GM12878 (cell line): ENCODE measurements around the gene TP53BP1. TPM values are rescaled to one million over a fixed set of nuclear protein-coding genes. Genes with fewer than 3 reads are reported as not detected.

Experiments used
- ATAC-seq: fragments of 200-7000 bp; cut with Tn5 transposase; 3 replicates; pipeline ENCODE4 v1.9.1; 2020; ENCODE audit warnings: mild to moderate bottlenecking, moderate library complexity
- BruUV-seq: library from RNA; stranded (reverse); fragments of 400-500 nt; replicated peaks from 2 replicates; lab custom pipeline; 2021; lab: Mats Ljungman, UMichigan
- CTCF ChIA-PET: fragments of 300-600 bp; sonication (Branson Sonifier 250); formaldehyde crosslinking; extraction: SDS; loops from one replicate; lab custom pipeline; 2021; ENCODE audit warnings: inconsistent platforms; lab: Yijun Ruan, JAX
- POLR2A ChIA-PET: fragments of 350-600 bp; formaldehyde crosslinking; extraction: SDS; loops from one replicate; lab custom pipeline; 2021; ENCODE audit warnings: inconsistent platforms; lab: Charles Lee
- RAD21 ChIA-PET: fragments of 300-600 bp; sonication (Branson Sonifier 250); formaldehyde crosslinking; loops from one replicate; lab custom pipeline; 2023; ENCODE audit warnings: antibody characterized with exemption; ENCODE audit not compliant: unreplicated experiment; lab: Charles Lee
- SMC1A ChIA-PET: fragments of 300-600 bp; sonication (Branson Sonifier 250); formaldehyde crosslinking; loops from one replicate; lab custom pipeline; 2023; ENCODE audit not compliant: unreplicated experiment, uncharacterized antibody; lab: Charles Lee
- DNase-seq: peaks from one replicate; pipeline ENCODE4 v3.0.0-alpha.2; 2011; ENCODE audit warnings: low read depth, low spot score
- FAIRE-seq: peaks from 3 replicates; lab custom pipeline; 2011; peaks lifted over from hg19 to GRCh38; lab: Jason Lieb, UNC
- H2AFZ ChIP-seq: 2 replicates; pipeline ENCODE4 v1.6.0; 2011; ENCODE audit warnings: low read depth, low read length, control low read depth; ENCODE audit not compliant: control insufficient read depth
- H3K27ac ChIP-seq: 2 replicates; pipeline ENCODE4 v1.5.1; 2011; ENCODE audit warnings: control low read depth; ENCODE audit not compliant: control insufficient read depth, insufficient read depth
- H3K27me3 ChIP-seq, 2 experiments: replicated peaks in 1 of 2; 2 replicates each; pipeline versions ENCODE4 v1.6.0 to v1.6.1; 2011; ENCODE audit warnings: low read length in 1 of 2; ENCODE audit not compliant: control insufficient read depth in 2 of 2, insufficient read depth in 2 of 2
- H3K36me3 ChIP-seq, 2 experiments: 2 replicates each; pipeline ENCODE4 v1.5.1; 2011; ENCODE audit warnings: low read length in 1 of 2; ENCODE audit not compliant: control insufficient read depth in 2 of 2, insufficient read depth in 2 of 2
- H3K4me1 ChIP-seq: 2 replicates; pipeline ENCODE4 v1.6.1; 2011; ENCODE audit warnings: mild to moderate bottlenecking, low read length, moderate library complexity, mixed read lengths; ENCODE audit not compliant: control insufficient read depth, insufficient read depth
- H3K4me2 ChIP-seq: 2 replicates; pipeline ENCODE4 v1.6.0; 2011; ENCODE audit warnings: control low read depth; ENCODE audit not compliant: control insufficient read depth, insufficient read depth
- H3K4me3 ChIP-seq: fragments of 200-600 bp; sonication (generic); 2 replicates; pipeline ENCODE4 v1.5.1; 2016
- H3K79me2 ChIP-seq: 2 replicates; pipeline ENCODE4 v1.6.0; 2011; ENCODE audit warnings: low read length; ENCODE audit not compliant: control insufficient read depth, insufficient read depth
- H3K9ac ChIP-seq: 2 replicates; pipeline ENCODE4 v1.8.0; 2011; ENCODE audit warnings: low read length, control low read depth, mixed read lengths; ENCODE audit not compliant: control insufficient read depth, insufficient read depth
- H3K9me3 ChIP-seq: replicated peaks from 3 replicates; pipeline ENCODE4 v1.5.1; 2011; ENCODE audit warnings: mild to moderate bottlenecking, low read length; ENCODE audit not compliant: control insufficient read depth, insufficient read depth
- H4K20me1 ChIP-seq: 2 replicates; pipeline ENCODE4 v1.6.0; 2011; ENCODE audit not compliant: control insufficient read depth, insufficient read depth
- CTCF ChIP-seq, 3 experiments: IDR thresholded peaks in 2 of 3; conservative IDR thresholded peaks in 1 of 3; 2 replicates each; pipeline ENCODE4 v1.5.1; 2011; ENCODE audit warnings: low read depth in 3 of 3, low read length in 3 of 3, mild to moderate bottlenecking in 3 of 3, control low read depth in 2 of 3, moderate library complexity in 2 of 3, inconsistent platforms in 1 of 3, mixed read lengths in 1 of 3; ENCODE audit not compliant: control insufficient read depth in 2 of 3, insufficient read depth in 1 of 3; ENCODE audit errors: extremely low read depth in 1 of 3
- E2F8 ChIP-seq: fragments of 450-650 bp; IDR thresholded peaks from 2 replicates; pipeline ENCODE4 v1.6.1; 2018; ENCODE audit warnings: mild to moderate bottlenecking, low read depth, moderate library complexity; ENCODE audit not compliant: partially characterized antibody
- ETV6 ChIP-seq, 2 experiments: fragments of 450-650 bp in 1 of 2; IDR thresholded peaks in 1 of 2; conservative IDR thresholded peaks in 1 of 2; 2 replicates each; pipeline ENCODE4 v1.6.1; 2014; ENCODE audit warnings: antibody characterized with exemption in 1 of 2, borderline replicate concordance in 1 of 2, low read depth in 1 of 2, mild to moderate bottlenecking in 1 of 2, moderate library complexity in 1 of 2
- FOXK2 ChIP-seq: fragments of 450-650 bp; IDR thresholded peaks from 2 replicates; pipeline ENCODE4 v1.6.1; 2017; ENCODE audit warnings: mild to moderate bottlenecking, moderate library complexity
- KAT2A ChIP-seq: conservative IDR thresholded peaks from 2 replicates; pipeline ENCODE4 v1.6.1; 2011; ENCODE audit warnings: low read depth, low read length; ENCODE audit not compliant: control insufficient read depth
- SIN3A ChIP-seq: IDR thresholded peaks from 2 replicates; pipeline ENCODE4 v1.6.1; 2012; ENCODE audit warnings: low read depth, low read length, improper control_type of control experiment
- SIX5 ChIP-seq: IDR thresholded peaks from 2 replicates; pipeline ENCODE4 v1.6.1; 2011; ENCODE audit warnings: mild to moderate bottlenecking, low read depth, low read length, moderate library complexity; ENCODE audit not compliant: severe bottlenecking
- SMAD5 ChIP-seq: IDR thresholded peaks from 2 replicates; pipeline ENCODE4 v1.6.1; 2016; ENCODE audit warnings: antibody characterized with exemption, low read depth
- SREBF1 ChIP-seq: IDR thresholded peaks from 2 replicates; pipeline ENCODE4 v1.6.1; 2012; ENCODE audit warnings: mild to moderate bottlenecking, low read length
- ZNF274 ChIP-seq: IDR thresholded peaks from one replicate; pipeline ENCODE4 v1.8.0; 2011; ENCODE audit not compliant: insufficient read length, insufficient read depth
- WGBS: methylation state at CpG from one replicate; pipeline ENCODE4 v1.1.6; 2016; ENCODE audit warnings: low lambda C conversion rate; ENCODE audit not compliant: insufficient replicate concordance, insufficient coverage; ENCODE audit errors: missing lambda C conversion rate; 5-methylcytosine and 5-hydroxymethylcytosine counted together
- in situ Hi-C: fragments of 300-500 bp; cut with MboI; formaldehyde crosslinking; loops from 9 replicates; pipeline ENCODE4 v1.14.3; 2018; ENCODE audit warnings: mixed read lengths
- intact Hi-C: fragments of 100-400 bp; cut with micrococcal nuclease; formaldehyde crosslinking; loops from one replicate; pipeline ENCODE4 v1.14.2; 2022; ENCODE audit not compliant: unreplicated experiment
- polyA plus RNA-seq, 11 experiments: library from polyadenylated mRNA; depleted of rRNA in 4 of 11; unstranded in 6 of 11; stranded (reverse) in 5 of 11; fragments of >200 nt; fragmentation: Nextera tagmentation in 4 of 11; fragmentation: Illumina TruSeq in 1 of 11; extraction: Ambion mirVana in 4 of 11; extraction: Trizol in 1 of 11; gene quantifications; 1 replicate in 1 of 11; 2 replicates in 10 of 11; pipeline versions ENCODE4 v1.2.1 to v1.2.3, GENCODE V29; 2011 to 2016; ENCODE audit warnings: inconsistent platforms in 2 of 11, missing spikeins in 2 of 11, low read depth in 1 of 11
- total RNA-seq, 4 experiments: library from RNA; depleted of rRNA in 3 of 4; stranded (reverse); fragments of >200 nt in 3 of 4; fragmentation: Illumina TruSeq in 1 of 4; extraction: Trizol in 1 of 4; gene quantifications; 2 replicates each; pipeline versions ENCODE4 v1.2.1 to v1.2.3, GENCODE V29; 2013 to 2021

TP53BP1 gene
- total and polyA plus RNA-seq, 10 of the 15 experiments (the other 5 are each of a cell fraction or from before 2014, with no cell fraction given) = 6.2 to 50.2 (median 19.3) TPM

GRCh38 chr15:43524254-43524845, 31.4 kb upstream of the TP53BP1 start:
- Histone ChIP-seq H3K27ac (no peak overlapping the region), H4K20me1 (no peaks in the 10 kb centered on the region), H3K79me2 (no peaks in the 10 kb centered on the region), H3K9ac (no peak overlapping the region), H3K4me1 (no peaks in the 10 kb centered on the region)
- intact Hi-C loops = no loop called here
- no peak for DNase-seq
- in situ Hi-C loops = no loop called here
- SMC1A ChIA-PET = no interaction called here
- TF ChIP-seq CTCF (IDR thresholded peaks at IDR 0.05 in 2 of 3, conservative IDR thresholded peaks at IDR 0.05 in 1 of 3; ENCODE audit: control insufficient read depth in 2 of 3, extremely low read depth in 1 of 3, insufficient read depth in 1 of 3, low read depth in 3 of 3, low read length in 3 of 3) (peak in 1 of 3 experiments; percentile 10; a peak in 1 of 6 replicates), SMAD5 (no peak)
- TF ChIP-seq, all 136 proteins: peak for 1
- WGBS = 70% methylated on average over 4 of the region's 4 CpGs
- no peaks in the 10 kb centered on the region for H3K36me3 ChIP-seq
- peaks cover 0 to 2% of the 10 kb centered on the region in 2 experiments; a peak in 2 of 4 replicates for H3K27me3 ChIP-seq
- POLR2A ChIA-PET = interaction anchor here (0.6 kb wide), 1 partner anchor 1895 kb away, joined by 4 read pairs; no protein-coding TSS in a partner anchor
- no peak overlapping the region for H3K4me2 ChIP-seq
- no TSS peak for BruUV-seq
- H3K4me3 ChIP-seq = no peak overlapping the region
- H2AFZ ChIP-seq = no peak overlapping the region
- no peaks in the 10 kb centered on the region for H3K9me3 ChIP-seq
- peak; percentile 38 for ATAC-seq
- RAD21 ChIA-PET = no interaction called here
- CTCF ChIA-PET = interaction anchor here (2.3 kb wide), 1 partner anchor 10 kb away, joined by 11 read pairs; no protein-coding TSS in a partner anchor
- FAIRE-seq = no peak

- SMC1A ChIA-PET = interaction anchor here (0.8 to 1.0 kb wide), 2 partner anchors 9 to 16 kb away, joined by 3 to 4 read pairs; no protein-coding TSS in a partner anchor
- TF ChIP-seq ZNF274 = no peak
- no peak for TF ChIP-seq SIX5
- TF ChIP-seq ETV6 (conservative IDR thresholded peaks at IDR 0.05 in 1 of 2, IDR thresholded peaks at IDR 0.05 in 1 of 2; ENCODE audit: borderline replicate concordance in 1 of 2, low read depth in 1 of 2) = no peak
- no peak for TF ChIP-seq FOXK2
- no peak for TF ChIP-seq SIN3A
- no peak for TF ChIP-seq KAT2A
- TF ChIP-seq E2F8 = no peak
- TF ChIP-seq SREBF1 = no peak
- RAD21 ChIA-PET = no interaction called here
- FAIRE-seq = no peak
- no peak for ATAC-seq
- Histone ChIP-seq H3K9ac (no peak overlapping the region), H3K4me2 (no peak overlapping the region), H3K9me3 (no peaks in the 10 kb centered on the region), H3K4me3 (no peak overlapping the region), H4K20me1 (no peaks in the 10 kb centered on the region), H3K4me1 (no peaks in the 10 kb centered on the region), H3K27ac (no peak overlapping the region), H2AFZ (no peak overlapping the region), H3K27me3 (peaks cover 0 to 3% of the 10 kb centered on the region in 2 experiments; a peak in 2 of 4 replicates), H3K36me3 (no peaks in the 10 kb centered on the region), H3K79me2 (no peaks in the 10 kb centered on the region)
- WGBS = 56% methylated on average over 7 of the region's 7 CpGs
- POLR2A ChIA-PET = interaction anchor here (0.6 kb wide), 1 partner anchor 1895 kb away, joined by 4 read pairs; no protein-coding TSS in a partner anchor
- DNase-seq = no peak
- no TSS peak for BruUV-seq
- intact Hi-C loops (no loop called here), in situ Hi-C loops (no loop called here)
- CTCF ChIA-PET = interaction anchor here (2.3 kb wide), 1 partner anchor 9 kb away, joined by 11 read pairs; no protein-coding TSS in a partner anchor
Observed at GRCh38 chr15:43523646-43524045, 30.7 kb upstream of the TP53BP1 start.
